Effector memory CD8-positive, alpha-beta T cell (primary cell): ENCODE results near the gene NELFB.

ENCODE experiments used
- ATAC-seq: fragments of 150-1000 bp; cut with Tn5 transposase; replicated peaks from 2 replicates; pipeline ENCODE4 v1.10.0; 2021; ENCODE audit warnings: mild to moderate bottlenecking, moderate library complexity
- DNase-seq, 3 experiments: peaks; one replicate each; pipeline ENCODE4 v3.0.0; 2021
- H3K27ac Mint-ChIP-seq, 2 donors: one replicate each; pipeline ENCODE4 v1.8.0; 2022; ENCODE audit warnings: mild to moderate bottlenecking in 2 of 2, mixed read lengths in 2 of 2, moderate library complexity in 2 of 2
- H3K27me3 Mint-ChIP-seq, 2 donors: one replicate each; pipeline ENCODE4 v1.8.0; 2022; ENCODE audit warnings: mixed read lengths in 2 of 2
- H3K36me3 Mint-ChIP-seq: one replicate; pipeline ENCODE4 v1.8.0; 2022; ENCODE audit warnings: mild to moderate bottlenecking, moderate library complexity, mixed read lengths; ENCODE audit not compliant: insufficient read depth
- H3K4me1 Mint-ChIP-seq, 2 donors: one replicate each; pipeline ENCODE4 v1.8.0; 2022; ENCODE audit warnings: low read depth in 2 of 2, mixed read lengths in 2 of 2
- H3K4me3 Mint-ChIP-seq, 2 donors: one replicate each; pipeline ENCODE4 v1.8.0; 2022; ENCODE audit warnings: mild to moderate bottlenecking in 2 of 2, mixed read lengths in 2 of 2, moderate library complexity in 2 of 2
- H3K9me3 Mint-ChIP-seq, 2 donors: one replicate each; pipeline ENCODE4 v1.8.0; 2022; ENCODE audit warnings: mixed read lengths in 2 of 2

The NELFB gene

GRCh38 chr9:137319739-137320551 is 64.8 kb downstream of the NELFB start:
- Mint-ChIP-seq H3K36me3 (no peaks in the 10 kb centered on the region), H3K4me1 (no peaks in the 10 kb centered on the region), H3K27ac (no peak overlapping the region), H3K4me3 (no peak overlapping the region), H3K27me3 (peaks cover 9 to 12% of the 10 kb centered on the region in 2 donors), H3K9me3 (no peaks in the 10 kb centered on the region)
- no peak for ATAC-seq
- DNase-seq: no peak

GRCh38 chr9:137320555-137321384 is 65.6 kb downstream of the NELFB start:
- DNase-seq: no peak
- Mint-ChIP-seq H3K4me3 (peak overlapping the region in 1 of 2 donors; percentile 36), H3K27me3 (peaks cover 15 to 18% of the 10 kb centered on the region in 2 donors), H3K4me1 (no peaks in the 10 kb centered on the region), H3K27ac (no peak overlapping the region), H3K9me3 (no peaks in the 10 kb centered on the region), H3K36me3 (no peaks in the 10 kb centered on the region)
- ATAC-seq: peak; percentile 40

GRCh38 chr9:137321726-137322361 is 66.7 kb downstream of the NELFB start:
- no peak overlapping the region for H3K27ac Mint-ChIP-seq
- H3K27me3 Mint-ChIP-seq: peaks cover 21 to 24% of the 10 kb centered on the region in 2 donors
- ATAC-seq (no peak), DNase-seq (no peak)
- no peaks in the 10 kb centered on the region for H3K9me3 Mint-ChIP-seq
- peaks cover 2% of the 10 kb centered on the region for H3K36me3 Mint-ChIP-seq
- no peak overlapping the region for H3K4me3 Mint-ChIP-seq
- no peaks in the 10 kb centered on the region for H3K4me1 Mint-ChIP-seq
